Measurements from ENCODE around the gene GID8. TPM values are rescaled to one million over a fixed set of nuclear protein-coding genes. Genes with fewer than 3 reads are reported as not detected.

GID8 gene
- total and polyA plus RNA-seq, 2 of the 13 experiments (the other 11 are each of a cell fraction or from before 2014, with no cell fraction given), result 39.6 to 59.8 TPM

DNA sequence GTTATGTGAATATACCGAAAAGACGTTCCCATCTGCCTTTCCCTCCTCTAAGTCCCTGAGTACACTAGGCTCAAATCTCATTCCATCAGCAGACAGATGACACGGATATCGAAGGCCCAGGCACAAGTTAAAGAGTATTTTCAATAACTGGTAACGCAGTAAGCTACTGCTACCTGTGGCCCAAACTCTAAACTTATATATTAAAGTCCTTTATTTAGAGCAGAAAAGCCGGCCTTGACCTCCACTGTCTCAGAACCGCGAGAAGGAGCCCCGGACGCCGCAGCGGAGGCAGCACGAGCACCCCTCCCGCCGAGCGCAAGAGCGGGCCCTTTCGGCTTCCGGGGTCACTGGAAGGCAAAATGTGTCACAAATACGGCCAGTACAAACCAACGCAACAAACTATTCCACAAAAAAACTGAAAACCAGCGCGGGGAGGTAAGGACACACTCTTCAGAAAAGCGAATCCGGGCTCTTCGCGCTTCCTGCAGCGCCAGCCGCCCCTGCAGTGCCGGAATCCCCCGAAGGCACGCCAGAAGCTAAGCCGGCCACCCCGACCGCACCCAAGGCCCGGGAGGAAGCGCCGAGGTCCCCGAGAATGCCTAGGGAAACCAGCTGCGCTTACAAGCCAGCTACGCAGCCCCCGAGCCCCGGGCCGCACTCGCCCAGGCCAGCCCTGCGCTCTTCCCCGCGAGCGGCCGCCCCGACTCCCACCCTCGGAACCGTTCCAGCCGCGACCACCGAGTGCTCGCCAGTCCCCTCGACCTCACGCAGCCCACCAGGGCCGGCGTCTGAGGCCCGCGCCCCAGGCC lies 12.3 kb upstream of the GID8 start (continued):
- TF ChIP-seq PATZ1 (CRISPR knock-in tag; IDR thresholded peaks at IDR 0.05) (no peak), LBX2 (CRISPR knock-in tag; IDR thresholded peaks at IDR 0.05; ENCODE audit: borderline replicate concordance) (0 out of 2 replicates have a peak, but pooled peaks have one; percentile 18), TAF15 (IDR thresholded peaks at IDR 0.05; ENCODE audit: low read depth, low read length, poor library complexity, severe bottlenecking) (peak; percentile 1), KLF13 (CRISPR knock-in tag; IDR thresholded peaks at IDR 0.05) (no peak), ZNF564 (CRISPR knock-in tag; IDR thresholded peaks at IDR 0.05) (0 out of 2 replicates have a peak, but pooled peaks have one; percentile 63), ZNF674 (CRISPR knock-in tag; IDR thresholded peaks at IDR 0.05; ENCODE audit: low read depth) (peak; percentile 89; the same call in 1 of the 2 replicates), NR2F6 (IDR thresholded peaks at IDR 0.05) (no peak), NR2F6 (CRISPR knock-in tag; IDR thresholded peaks at IDR 0.05) (0 out of 2 replicates have a peak, but pooled peaks have one; percentile 10), NCOA2 (CRISPR knock-in tag; IDR thresholded peaks at IDR 0.05) (peak; percentile 3; the same call in 1 of the 2 replicates), ZBTB14 (CRISPR knock-in tag; IDR thresholded peaks at IDR 0.05) (peak; percentile 14; the same call in 1 of the 2 replicates), ZNF781 (CRISPR knock-in tag; IDR thresholded peaks at IDR 0.05; ENCODE audit: borderline replicate concordance, not compliant biosample characterization) (peak; percentile 16), ZC3H13 (CRISPR knock-in tag; IDR thresholded peaks at IDR 0.05) (peak; percentile 82), ETV5 (CRISPR knock-in tag; IDR thresholded peaks at IDR 0.05; ENCODE audit: borderline replicate concordance) (no peak; the same call in 1 of the 2 replicates), NRL (CRISPR knock-in tag; IDR thresholded peaks at IDR 0.05; ENCODE audit: borderline replicate concordance) (0 out of 2 replicates have a peak, but pooled peaks have one; percentile 51)
- TF ChIP-seq, protein P1, sequence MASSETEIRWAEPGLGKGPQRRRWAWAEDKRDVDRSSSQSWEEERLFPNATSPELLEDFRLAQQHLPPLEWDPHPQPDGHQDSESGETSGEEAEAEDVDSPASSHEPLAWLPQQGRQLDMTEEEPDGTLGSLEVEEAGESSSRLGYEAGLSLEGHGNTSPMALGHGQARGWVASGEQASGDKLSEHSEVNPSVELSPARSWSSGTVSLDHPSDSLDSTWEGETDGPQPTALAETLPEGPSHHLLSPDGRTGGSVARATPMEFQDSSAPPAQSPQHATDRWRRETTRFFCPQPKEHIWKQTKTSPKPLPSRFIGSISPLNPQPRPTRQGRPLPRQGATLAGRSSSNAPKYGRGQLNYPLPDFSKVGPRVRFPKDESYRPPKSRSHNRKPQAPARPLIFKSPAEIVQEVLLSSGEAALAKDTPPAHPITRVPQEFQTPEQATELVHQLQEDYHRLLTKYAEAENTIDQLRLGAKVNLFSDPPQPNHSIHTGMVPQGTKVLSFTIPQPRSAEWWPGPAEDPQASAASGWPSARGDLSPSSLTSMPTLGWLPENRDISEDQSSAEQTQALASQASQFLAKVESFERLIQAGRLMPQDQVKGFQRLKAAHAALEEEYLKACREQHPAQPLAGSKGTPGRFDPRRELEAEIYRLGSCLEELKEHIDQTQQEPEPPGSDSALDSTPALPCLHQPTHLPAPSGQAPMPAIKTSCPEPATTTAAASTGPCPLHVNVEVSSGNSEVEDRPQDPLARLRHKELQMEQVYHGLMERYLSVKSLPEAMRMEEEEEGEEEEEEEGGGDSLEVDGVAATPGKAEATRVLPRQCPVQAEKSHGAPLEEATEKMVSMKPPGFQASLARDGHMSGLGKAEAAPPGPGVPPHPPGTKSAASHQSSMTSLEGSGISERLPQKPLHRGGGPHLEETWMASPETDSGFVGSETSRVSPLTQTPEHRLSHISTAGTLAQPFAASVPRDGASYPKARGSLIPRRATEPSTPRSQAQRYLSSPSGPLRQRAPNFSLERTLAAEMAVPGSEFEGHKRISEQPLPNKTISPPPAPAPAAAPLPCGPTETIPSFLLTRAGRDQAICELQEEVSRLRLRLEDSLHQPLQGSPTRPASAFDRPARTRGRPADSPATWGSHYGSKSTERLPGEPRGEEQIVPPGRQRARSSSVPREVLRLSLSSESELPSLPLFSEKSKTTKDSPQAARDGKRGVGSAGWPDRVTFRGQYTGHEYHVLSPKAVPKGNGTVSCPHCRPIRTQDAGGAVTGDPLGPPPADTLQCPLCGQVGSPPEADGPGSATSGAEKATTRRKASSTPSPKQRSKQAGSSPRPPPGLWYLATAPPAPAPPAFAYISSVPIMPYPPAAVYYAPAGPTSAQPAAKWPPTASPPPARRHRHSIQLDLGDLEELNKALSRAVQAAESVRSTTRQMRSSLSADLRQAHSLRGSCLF (CRISPR knock-in tag; IDR thresholded peaks at IDR 0.05; ENCODE audit: borderline replicate concordance), result 0 out of 2 replicates have a peak, but pooled peaks have one; percentile 27
